BJ (cell line): Measurements from ENCODE around the gene RRP9. TPM values are rescaled to one million over a fixed set of nuclear protein-coding genes. Genes with fewer than 3 reads are reported as not detected.

ENCODE experiments used
- CTCF ChIA-PET: fragments of 350-600 bp; formaldehyde crosslinking; extraction: SDS; loops from one replicate; lab custom pipeline; 2021; ENCODE audit warnings: antibody characterized with exemption, inconsistent platforms; lab: Yijun Ruan, JAX
- POLR2A ChIA-PET: fragments of 300-600 bp; sonication (Branson Sonifier 250); formaldehyde crosslinking; extraction: SDS; loops from one replicate; lab custom pipeline; 2021; ENCODE audit warnings: antibody characterized with exemption; lab: Charles Lee
- DNase-seq: peaks from one replicate; pipeline ENCODE4 v3.0.0-alpha.2; 2011; ENCODE audit warnings: low read depth
- H3K27me3 ChIP-seq: 2 replicates; pipeline ENCODE4 v1.6.0; 2011; ENCODE audit warnings: low read length; ENCODE audit not compliant: control insufficient read depth, insufficient read depth
- H3K36me3 ChIP-seq: 2 replicates; pipeline ENCODE4 v1.5.1; 2011; ENCODE audit warnings: low read length; ENCODE audit not compliant: control insufficient read depth, insufficient read depth
- H3K4me3 ChIP-seq: 2 replicates; pipeline ENCODE4 v1.5.1; 2011; ENCODE audit warnings: low read depth, mild to moderate bottlenecking, control low read depth, low read length
- CTCF ChIP-seq: IDR thresholded peaks from 2 replicates; pipeline ENCODE4 v1.5.1; 2011; ENCODE audit warnings: low read depth, mild to moderate bottlenecking, control low read depth, inconsistent platforms, low read length, moderate library complexity; ENCODE audit not compliant: insufficient read depth
- polyA plus RNA-seq: library from polyadenylated mRNA; depleted of rRNA; stranded (reverse); fragments of >200 nt; gene quantifications from 2 replicates; pipeline ENCODE4 v1.2.3, GENCODE V29; 2011

RRP9 gene
- polyA plus RNA-seq, 1 experiment = 23.4 TPM

- ChIA-PET CTCF (interaction anchor here (3.4 to 6.1 kb wide), 2 partner anchors 11 to 22 kb away, joined by 16 to 37 read pairs; partner anchors contain the start of genes ABHD14A, ABHD14B, PARP3 and RRP9), POLR2A (no interaction called here)
- no peak for DNase-seq
- peaks cover 16% of the 10 kb centered on the region for H3K36me3 ChIP-seq
- no peaks in the 10 kb centered on the region for H3K27me3 ChIP-seq
- no peak overlapping the region for H3K4me3 ChIP-seq
- no peak for TF ChIP-seq CTCF
Observed at GRCh38 chr3:51963951-51964451, 22.3 kb upstream of the RRP9 start.

GRCh38 chr3:51962854-51963530, 21.3 kb upstream of the RRP9 start:
- H3K27me3 ChIP-seq = no peaks in the 10 kb centered on the region
- POLR2A ChIA-PET = no interaction called here
- peaks cover 18% of the 10 kb centered on the region for H3K36me3 ChIP-seq
- TF ChIP-seq CTCF = no peak
- H3K4me3 ChIP-seq = no peak overlapping the region
- DNase-seq = no peak
- CTCF ChIA-PET = interaction anchor here (1.1 to 6.1 kb wide), 3 partner anchors 12 to 41 kb away, joined by 4 to 37 read pairs (median 10); partner anchors contain the start of genes ABHD14A, ABHD14B, PARP3 and RRP9

GRCh38 chr3:51961602-51962569, 20.2 kb upstream of the RRP9 start:
- CTCF ChIA-PET = interaction anchor here (2.1 to 6.1 kb wide), 2 partner anchors 13 to 20 kb away, joined by 10 to 37 read pairs; partner anchors contain the start of genes ABHD14A, ABHD14B, PARP3 and RRP9
- POLR2A ChIA-PET = no interaction called here
- Histone ChIP-seq H3K36me3 (peaks cover 25% of the 10 kb centered on the region), H3K27me3 (no peaks in the 10 kb centered on the region), H3K4me3 (no peak overlapping the region)
- TF ChIP-seq CTCF = no peak
- DNase-seq = no peak

- no peak for DNase-seq
- no peaks in the 10 kb centered on the region for H3K27me3 ChIP-seq
- peaks cover 28% of the 10 kb centered on the region for H3K36me3 ChIP-seq
- TF ChIP-seq CTCF = no peak
- CTCF ChIA-PET = interaction anchor here (0.9 to 6.1 kb wide), 2 partner anchors 14 to 378 kb away, joined by 4 to 37 read pairs; partner anchors contain the start of genes ABHD14A and ABHD14B
- POLR2A ChIA-PET = no interaction called here
- H3K4me3 ChIP-seq = no peak overlapping the region
Observed at GRCh38 chr3:51961011-51961410, 19.3 kb upstream of the RRP9 start.
